Measurements from ENCODE around the gene GPC6. TPM values are rescaled to one million over a fixed set of nuclear protein-coding genes. Genes with fewer than 3 reads are reported as not detected.

The GPC6 gene
- total RNA-seq, 1 donor from 2014 or later, result 63.0 TPM

GRCh38 chr13:94291631-94292322, 1065.2 kb downstream of the GPC6 start:
- no peaks in the 10 kb centered on the region for H3K79me2 ChIP-seq (ENCODE audit: insufficient read depth, low read length)
- no peaks in the 10 kb centered on the region for H3K27me3 ChIP-seq (ENCODE audit: insufficient read depth, low read length)
- Mint-ChIP-seq H3K4me1 (ENCODE audit: low read depth, unreplicated experiment) (no peaks in the 10 kb centered on the region), H3K4me3 (ENCODE audit: unreplicated experiment) (no peak overlapping the region), H3K27me3 (ENCODE audit: low read depth, unreplicated experiment) (peaks cover 1% of the 10 kb centered on the region), H3K9me3 (ENCODE audit: unreplicated experiment) (no peaks in the 10 kb centered on the region), H3K36me3 (ENCODE audit: low read depth, unreplicated experiment) (peaks cover 2% of the 10 kb centered on the region), H3K27ac (ENCODE audit: unreplicated experiment) (no peak overlapping the region)
- no peaks in the 10 kb centered on the region for H3K9me3 ChIP-seq (ENCODE audit: insufficient read depth, low read depth, low read length)
- no peak overlapping the region for H3K4me3 ChIP-seq (ENCODE audit: insufficient read depth, low read depth, low read length)
- no peak overlapping the region for H3K9ac ChIP-seq (ENCODE audit: low read length)
- no peak for DNase-seq (ENCODE audit: low read depth)
- no peak overlapping the region for H3K27ac ChIP-seq (ENCODE audit: low read depth, low read length)
- no peaks in the 10 kb centered on the region for H3K36me3 ChIP-seq (ENCODE audit: insufficient read depth, low read length)
- no peak overlapping the region for H3K4me2 ChIP-seq (ENCODE audit: low read length)
- peak; percentile 29 for FAIRE-seq
- TF ChIP-seq, protein P1, sequence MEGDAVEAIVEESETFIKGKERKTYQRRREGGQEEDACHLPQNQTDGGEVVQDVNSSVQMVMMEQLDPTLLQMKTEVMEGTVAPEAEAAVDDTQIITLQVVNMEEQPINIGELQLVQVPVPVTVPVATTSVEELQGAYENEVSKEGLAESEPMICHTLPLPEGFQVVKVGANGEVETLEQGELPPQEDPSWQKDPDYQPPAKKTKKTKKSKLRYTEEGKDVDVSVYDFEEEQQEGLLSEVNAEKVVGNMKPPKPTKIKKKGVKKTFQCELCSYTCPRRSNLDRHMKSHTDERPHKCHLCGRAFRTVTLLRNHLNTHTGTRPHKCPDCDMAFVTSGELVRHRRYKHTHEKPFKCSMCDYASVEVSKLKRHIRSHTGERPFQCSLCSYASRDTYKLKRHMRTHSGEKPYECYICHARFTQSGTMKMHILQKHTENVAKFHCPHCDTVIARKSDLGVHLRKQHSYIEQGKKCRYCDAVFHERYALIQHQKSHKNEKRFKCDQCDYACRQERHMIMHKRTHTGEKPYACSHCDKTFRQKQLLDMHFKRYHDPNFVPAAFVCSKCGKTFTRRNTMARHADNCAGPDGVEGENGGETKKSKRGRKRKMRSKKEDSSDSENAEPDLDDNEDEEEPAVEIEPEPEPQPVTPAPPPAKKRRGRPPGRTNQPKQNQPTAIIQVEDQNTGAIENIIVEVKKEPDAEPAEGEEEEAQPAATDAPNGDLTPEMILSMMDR (IDR thresholded peaks at IDR 0.05; ENCODE audit: insufficient read depth, low read depth, low read length), result no peak
- no peak for TF ChIP-seq EZH2 (IDR thresholded peaks at IDR 0.05; ENCODE audit: insufficient read depth, low read length)
- no peak overlapping the region for H2AFZ ChIP-seq (ENCODE audit: low read depth, low read length)
- H4K20me1 ChIP-seq (ENCODE audit: insufficient read depth, low read length), result no peaks in the 10 kb centered on the region
- no peaks in the 10 kb centered on the region for H3K4me1 ChIP-seq (ENCODE audit: insufficient read depth, low read length)

GRCh38 chr13:94292323-94292640, 1065.7 kb downstream of the GPC6 start:
- Histone ChIP-seq H3K4me1 (ENCODE audit: insufficient read depth, low read length) (no peaks in the 10 kb centered on the region), H3K9ac (ENCODE audit: low read length) (no peak overlapping the region), H3K9me3 (ENCODE audit: insufficient read depth, low read depth, low read length) (no peaks in the 10 kb centered on the region), H3K36me3 (ENCODE audit: insufficient read depth, low read length) (no peaks in the 10 kb centered on the region), H3K4me2 (ENCODE audit: low read length) (no peak overlapping the region), H3K4me3 (ENCODE audit: insufficient read depth, low read depth, low read length) (no peak overlapping the region), H2AFZ (ENCODE audit: low read depth, low read length) (no peak overlapping the region), H3K27me3 (ENCODE audit: insufficient read depth, low read length) (no peaks in the 10 kb centered on the region), H4K20me1 (ENCODE audit: insufficient read depth, low read length) (no peaks in the 10 kb centered on the region), H3K27ac (ENCODE audit: low read depth, low read length) (no peak overlapping the region), H3K79me2 (ENCODE audit: insufficient read depth, low read length) (no peaks in the 10 kb centered on the region)
- TF ChIP-seq, protein P1 (IDR thresholded peaks at IDR 0.05; ENCODE audit: insufficient read depth, low read depth, low read length), result no peak
- Mint-ChIP-seq H3K27ac (ENCODE audit: unreplicated experiment) (no peak overlapping the region), H3K4me1 (ENCODE audit: low read depth, unreplicated experiment) (no peaks in the 10 kb centered on the region), H3K36me3 (ENCODE audit: low read depth, unreplicated experiment) (peaks cover 2% of the 10 kb centered on the region), H3K4me3 (ENCODE audit: unreplicated experiment) (no peak overlapping the region), H3K27me3 (ENCODE audit: low read depth, unreplicated experiment) (peaks cover 1% of the 10 kb centered on the region), H3K9me3 (ENCODE audit: unreplicated experiment) (no peaks in the 10 kb centered on the region)
- no peak for FAIRE-seq
- no peak for DNase-seq (ENCODE audit: low read depth)

- FAIRE-seq, result no peak
- TF ChIP-seq, protein P1 (IDR thresholded peaks at IDR 0.05; ENCODE audit: insufficient read depth, low read depth, low read length), result no peak
- TF ChIP-seq EZH2 (IDR thresholded peaks at IDR 0.05; ENCODE audit: insufficient read depth, low read length), result no peak
- Histone ChIP-seq H2AFZ (ENCODE audit: low read depth, low read length) (no peak overlapping the region), H3K9ac (ENCODE audit: low read length) (no peak overlapping the region), H3K27me3 (ENCODE audit: insufficient read depth, low read length) (no peaks in the 10 kb centered on the region), H3K9me3 (ENCODE audit: insufficient read depth, low read depth, low read length) (no peaks in the 10 kb centered on the region), H3K79me2 (ENCODE audit: insufficient read depth, low read length) (no peaks in the 10 kb centered on the region), H3K36me3 (ENCODE audit: insufficient read depth, low read length) (no peaks in the 10 kb centered on the region), H4K20me1 (ENCODE audit: insufficient read depth, low read length) (no peaks in the 10 kb centered on the region), H3K27ac (ENCODE audit: low read depth, low read length) (no peak overlapping the region), H3K4me3 (ENCODE audit: insufficient read depth, low read depth, low read length) (no peak overlapping the region), H3K4me1 (ENCODE audit: insufficient read depth, low read length) (no peaks in the 10 kb centered on the region), H3K4me2 (ENCODE audit: low read length) (no peak overlapping the region)
- no peaks in the 10 kb centered on the region for H3K9me3 Mint-ChIP-seq (ENCODE audit: unreplicated experiment)
- H3K4me3 Mint-ChIP-seq (ENCODE audit: unreplicated experiment), result no peak overlapping the region
- H3K36me3 Mint-ChIP-seq (ENCODE audit: low read depth, unreplicated experiment), result peaks cover 2% of the 10 kb centered on the region
- no peak overlapping the region for H3K27ac Mint-ChIP-seq (ENCODE audit: unreplicated experiment)
- no peaks in the 10 kb centered on the region for H3K4me1 Mint-ChIP-seq (ENCODE audit: low read depth, unreplicated experiment)
- peaks cover 1% of the 10 kb centered on the region for H3K27me3 Mint-ChIP-seq (ENCODE audit: low read depth, unreplicated experiment)
- no peak for DNase-seq (ENCODE audit: low read depth)
Measured at GRCh38 chr13:94296471-94296870, 1069.9 kb downstream of the GPC6 start.

Measured in astrocyte (in vitro differentiated cells and primary cell).